Skeletal muscle cell (primary cell): ENCODE data around the gene MOG.
"Not testable (repeated sequence)": the region's sequence is repeated elsewhere in the genome, so short reads cannot be mapped to it uniquely, and the experiment has no call there.

Experiments used
- DNase-seq: peaks from one replicate; pipeline ENCODE4 v3.0.0-alpha.2; 2010; ENCODE audit warnings: low read depth
- H3K4me3 ChIP-seq: 2 replicates; pipeline ENCODE4 v1.5.1; 2011; ENCODE audit warnings: low read depth, mild to moderate bottlenecking, control low read depth, low read length, moderate library complexity

Gene MOG

GRCh38 chr6:29667158-29667557 lies 10.3 kb downstream of the MOG start:
- DNase-seq = no peak
- no peak overlapping the region for H3K4me3 ChIP-seq

DNA sequence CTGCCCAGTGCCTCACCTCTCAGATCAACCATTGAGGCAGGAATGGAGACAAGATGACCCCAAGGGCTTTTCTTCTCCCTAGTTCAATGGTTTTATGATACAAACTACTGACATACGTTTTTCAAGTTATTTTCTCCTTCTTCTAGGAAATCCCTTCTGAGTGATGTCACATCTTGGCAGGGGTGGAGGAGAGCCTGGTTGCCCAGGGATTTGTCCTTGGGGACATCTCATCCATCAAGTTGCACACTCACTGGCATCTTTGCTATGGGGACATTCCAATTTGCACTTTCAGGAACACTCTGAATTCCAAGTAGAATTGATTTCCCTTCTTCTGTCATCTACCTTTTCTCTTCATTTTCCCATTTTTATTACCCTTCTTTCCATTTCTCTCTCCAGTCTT lies 14.1 kb downstream of the MOG start:
- H3K4me3 ChIP-seq = no peak overlapping the region
- no peak for DNase-seq

- not testable (repeated sequence) for DNase-seq, H3K4me3 ChIP-seq
Measured at GRCh38 chr6:29672116-29672515, 15.2 kb downstream of the MOG start.

GRCh38 chr6:29673161-29673560 lies 16.3 kb downstream of the MOG start:
- no peak overlapping the region for H3K4me3 ChIP-seq
- no peak for DNase-seq

- no peak for DNase-seq
- no peak overlapping the region for H3K4me3 ChIP-seq
Measured at GRCh38 chr6:29674008-29674407, 17.1 kb downstream of the MOG start.

DNA sequence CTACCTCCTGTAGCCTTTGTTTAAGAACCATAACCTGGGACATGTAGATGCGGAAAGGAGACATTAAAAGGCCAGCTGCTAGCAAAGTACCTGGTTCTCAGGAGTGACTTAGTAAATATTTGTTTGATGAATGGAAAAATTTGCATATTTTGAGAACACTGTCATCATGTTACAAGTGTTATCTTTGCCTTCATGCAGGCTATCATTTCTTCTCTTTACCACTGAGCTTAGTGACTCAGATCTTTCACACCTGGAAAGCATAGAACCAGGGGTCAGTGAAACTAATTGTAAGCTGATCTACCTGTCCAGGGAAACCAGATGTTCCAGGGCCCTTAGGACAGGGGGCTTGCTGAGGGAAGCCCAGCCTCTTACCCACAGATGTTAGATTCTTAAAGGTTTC lies 18.7 kb downstream of the MOG start:
- H3K4me3 ChIP-seq = no peak overlapping the region
- DNase-seq = no peak

GRCh38 chr6:29676981-29677601 lies 20.2 kb downstream of the MOG start:
- DNase-seq = no peak
- H3K4me3 ChIP-seq = no peak overlapping the region

DNA sequence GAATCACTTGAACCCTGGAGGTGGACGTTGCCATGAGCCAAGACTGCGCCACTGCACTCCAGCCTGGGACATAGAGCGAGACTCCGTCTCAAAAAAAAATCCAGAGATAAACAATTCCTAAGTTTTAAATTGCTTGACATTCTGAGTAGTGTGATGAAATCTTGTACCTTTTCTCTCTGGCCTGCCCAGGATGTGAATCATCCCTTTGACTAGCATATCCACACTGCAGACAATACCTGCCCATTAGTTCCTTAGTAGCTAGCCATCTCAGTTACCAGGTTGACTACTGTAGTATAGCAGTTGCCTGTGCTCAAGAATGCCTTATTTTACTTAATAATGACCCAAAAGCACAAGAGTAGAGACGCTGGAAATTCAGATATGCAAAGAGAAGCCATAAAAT lies 21.2 kb downstream of the MOG start:
- no peak overlapping the region for H3K4me3 ChIP-seq
- no peak for DNase-seq

DNA sequence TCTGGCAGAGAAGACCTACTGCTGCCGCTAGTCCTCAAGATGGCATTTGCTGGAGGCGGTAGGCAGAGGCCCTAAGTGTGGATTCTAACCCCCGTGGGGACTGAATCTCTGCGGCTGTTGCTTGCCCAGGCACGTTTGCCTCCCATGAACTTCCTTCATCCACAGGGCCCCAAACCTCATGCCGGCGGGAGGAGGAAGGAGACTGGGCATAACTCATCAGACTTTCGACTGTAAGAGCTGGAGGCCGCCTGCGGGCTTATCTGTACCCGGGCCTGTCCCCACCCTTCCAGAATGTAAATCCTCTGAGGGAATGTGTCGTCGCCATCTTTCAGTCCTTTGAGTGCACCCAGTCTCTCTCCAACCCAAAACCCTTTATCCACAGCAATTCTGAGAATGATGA lies 23.1 kb downstream of the MOG start:
- H3K4me3 ChIP-seq = no peak overlapping the region
- DNase-seq = no peak

DNA sequence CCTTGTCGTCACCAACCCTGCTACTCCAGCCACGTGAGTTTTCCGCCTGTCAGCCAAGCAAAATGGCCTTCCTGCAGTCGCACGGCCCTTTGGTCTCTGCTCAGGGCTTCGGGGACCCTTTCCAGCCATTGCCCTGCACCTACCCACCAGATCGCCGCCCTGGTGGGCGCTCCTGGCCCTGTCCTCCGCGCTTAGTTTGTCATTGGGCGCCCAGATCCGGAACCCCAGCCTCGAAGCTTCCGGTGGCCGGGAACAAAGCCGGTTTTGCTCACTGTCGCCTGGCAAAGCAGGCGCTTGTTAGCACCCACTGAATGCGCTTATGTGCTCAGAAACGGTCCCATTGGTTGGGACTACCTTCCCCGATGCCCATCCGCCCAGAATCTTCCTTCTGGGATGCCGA lies 23.5 kb downstream of the MOG start:
- DNase-seq = no peak
- H3K4me3 ChIP-seq = no peak overlapping the region

DNA sequence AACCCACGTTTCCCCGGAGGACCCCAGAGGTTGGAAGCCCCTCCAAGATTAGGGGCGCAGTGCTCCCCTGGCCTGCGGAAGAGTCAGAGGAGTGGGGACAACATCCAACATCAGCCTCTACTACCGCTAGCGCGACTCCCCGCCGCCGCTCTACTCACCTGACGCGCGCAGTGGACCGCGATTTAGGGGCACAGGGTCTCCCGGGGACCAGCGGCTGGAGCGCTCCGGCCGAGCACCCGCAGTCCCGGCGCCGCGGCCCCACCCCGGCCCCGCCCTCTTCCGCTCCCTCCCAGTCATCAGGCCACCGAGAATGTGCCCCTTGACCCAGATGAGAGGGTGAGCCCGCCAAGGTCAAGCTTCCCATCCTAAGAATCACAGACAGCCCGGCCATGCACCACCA lies 24.0 kb downstream of the MOG start, which contains the start of gene ZFP57:
Gene ZFP57 (minus strand): TSS at position 249 of the 400 bp plus-strand sequence. CDS start 4,149 bp downstream, outside the sequence.
- DNase-seq = no peak
- H3K4me3 ChIP-seq = no peak within 1 kb of the TSS

DNA sequence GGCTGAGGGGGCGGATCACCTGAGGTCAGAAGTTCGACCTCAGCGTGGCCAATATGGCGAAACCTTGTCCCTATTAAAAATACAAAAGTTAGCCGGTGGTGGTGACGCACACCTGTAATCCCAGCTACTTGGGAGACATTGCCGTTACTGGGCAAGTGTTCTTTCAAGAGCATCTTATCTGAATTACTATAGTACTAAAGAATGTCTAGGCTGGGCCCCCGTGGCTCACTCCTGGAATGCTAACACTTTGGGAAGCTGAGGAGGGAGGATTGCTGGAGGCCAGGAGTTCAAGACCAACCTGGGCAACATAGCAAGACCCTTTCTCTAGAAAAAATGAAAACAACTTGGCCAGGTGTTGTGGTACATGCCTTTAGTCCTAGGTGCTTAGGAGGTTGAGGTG lies 24.9 kb downstream of the MOG start:
- H3K4me3 ChIP-seq = no peak overlapping the region
- DNase-seq = no peak

DNA sequence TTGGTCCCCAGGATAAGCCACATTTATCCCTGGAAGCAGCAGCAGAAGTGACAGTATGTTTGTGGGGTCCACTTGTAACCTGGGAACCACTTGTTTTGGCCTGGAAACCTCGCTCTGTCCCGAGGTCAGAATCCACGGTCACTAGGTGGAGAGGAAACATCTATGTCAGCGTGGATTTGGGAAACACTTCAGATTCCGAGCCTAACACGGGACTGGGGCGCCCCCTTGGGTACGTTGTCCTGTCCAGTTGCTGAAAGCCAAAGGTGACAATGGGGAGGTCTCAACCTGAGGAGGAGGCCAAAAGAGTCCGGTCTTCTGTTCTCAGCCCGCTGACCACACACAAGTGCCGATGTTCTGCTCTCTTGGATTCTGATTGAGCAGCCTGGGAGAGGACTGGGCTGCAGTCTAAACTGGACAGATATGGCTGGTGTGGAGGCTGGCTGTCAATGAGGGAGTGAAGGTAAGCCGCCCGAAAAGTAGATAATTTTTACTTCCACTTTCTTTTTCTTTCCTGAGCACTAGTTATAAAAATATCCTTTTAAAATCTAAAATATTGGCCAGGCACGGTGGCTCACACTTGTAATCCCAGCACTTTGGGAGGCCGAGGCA lies 28.9 kb downstream of the MOG start:
- H3K4me3 ChIP-seq = no peak overlapping the region
- no peak for DNase-seq

- no peak for DNase-seq
- H3K4me3 ChIP-seq = no peak overlapping the region
Measured at GRCh38 chr6:29694637-29695036, 37.7 kb downstream of the MOG start.

GRCh38 chr6:29696147-29697125 lies 39.5 kb downstream of the MOG start:
- no peak overlapping the region for H3K4me3 ChIP-seq
- no peak for DNase-seq

- no peak for DNase-seq
- H3K4me3 ChIP-seq = no peak overlapping the region
Measured at GRCh38 chr6:29702519-29703103, 45.7 kb downstream of the MOG start.

GRCh38 chr6:29705389-29706231 lies 48.7 kb downstream of the MOG start:
- peak; percentile 4 for DNase-seq
- H3K4me3 ChIP-seq = no peak overlapping the region

GRCh38 chr6:29708432-29709179 lies 51.7 kb downstream of the MOG start:
- no peak overlapping the region for H3K4me3 ChIP-seq

More at GRCh38 chr6:29708432-29709179, 51.7 kb downstream of the MOG start:
- DNase-seq = no peak
